ENCODE measurements around the gene TP53I3.

DNA sequence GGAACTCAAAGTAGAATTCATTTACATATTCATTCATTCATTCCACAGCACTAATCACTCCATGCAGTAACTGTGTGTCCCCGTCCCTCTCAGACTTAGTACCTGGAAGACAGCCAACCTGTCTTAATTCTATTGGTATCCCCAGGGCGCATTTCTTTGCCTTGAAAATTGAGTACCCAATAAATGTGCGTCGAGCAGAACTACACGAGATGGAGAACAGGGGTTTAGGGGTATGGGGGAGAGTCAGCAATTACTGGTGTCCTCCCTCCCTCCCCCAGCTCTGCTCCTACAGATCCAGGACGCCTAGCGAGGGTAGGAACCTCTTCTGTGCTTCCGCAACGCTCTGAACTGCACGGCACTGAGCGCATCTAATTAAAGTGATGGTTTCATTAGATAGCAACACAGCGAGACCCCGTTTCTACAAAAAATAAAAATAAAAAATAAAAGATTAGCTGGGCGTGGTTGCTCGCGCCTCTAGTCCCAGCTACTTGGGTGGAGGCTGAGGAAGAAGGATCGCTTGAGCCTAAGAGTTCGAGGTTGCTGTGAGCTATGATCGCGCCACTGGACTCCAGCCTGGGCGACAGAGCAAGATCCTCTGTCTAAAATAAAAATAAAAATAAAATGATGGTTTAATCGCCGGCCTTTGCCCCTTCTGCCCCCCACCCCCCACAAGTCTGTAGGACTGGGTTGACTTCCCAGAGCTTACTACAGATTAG, 35.7 kb downstream of the TP53I3 start:
- TF ChIP-seq TOX (CRISPR knock-in tag; IDR thresholded peaks at IDR 0.05; ENCODE audit: borderline replicate concordance) (no peak), ARNTL (CRISPR knock-in tag; IDR thresholded peaks at IDR 0.05; ENCODE audit: borderline replicate concordance, low read depth) (no peak), POU6F1 (CRISPR knock-in tag; IDR thresholded peaks at IDR 0.05; ENCODE audit: borderline replicate concordance, low read depth) (no peak), PATZ1 (CRISPR knock-in tag; IDR thresholded peaks at IDR 0.05; ENCODE audit: borderline replicate concordance) (no peak), ZNF70 (CRISPR knock-in tag; IDR thresholded peaks at IDR 0.05) (no peak)
- TF ChIP-seq, protein P1, sequence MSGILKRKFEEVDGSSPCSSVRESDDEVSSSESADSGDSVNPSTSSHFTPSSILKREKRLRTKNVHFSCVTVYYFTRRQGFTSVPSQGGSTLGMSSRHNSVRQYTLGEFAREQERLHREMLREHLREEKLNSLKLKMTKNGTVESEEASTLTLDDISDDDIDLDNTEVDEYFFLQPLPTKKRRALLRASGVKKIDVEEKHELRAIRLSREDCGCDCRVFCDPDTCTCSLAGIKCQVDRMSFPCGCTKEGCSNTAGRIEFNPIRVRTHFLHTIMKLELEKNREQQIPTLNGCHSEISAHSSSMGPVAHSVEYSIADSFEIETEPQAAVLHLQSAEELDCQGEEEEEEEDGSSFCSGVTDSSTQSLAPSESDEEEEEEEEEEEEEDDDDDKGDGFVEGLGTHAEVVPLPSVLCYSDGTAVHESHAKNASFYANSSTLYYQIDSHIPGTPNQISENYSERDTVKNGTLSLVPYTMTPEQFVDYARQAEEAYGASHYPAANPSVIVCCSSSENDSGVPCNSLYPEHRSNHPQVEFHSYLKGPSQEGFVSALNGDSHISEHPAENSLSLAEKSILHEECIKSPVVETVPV (CRISPR knock-in tag; IDR thresholded peaks at IDR 0.05), result no peak
